GM19468 (cell line): ENCODE data around the gene SUGCT.

Source experiments
- ATAC-seq: cut with Tn5 transposase; IDR thresholded peaks from one replicate; pipeline ENCODE4 v1.9.1; 2021; ENCODE audit warnings: mild to moderate bottlenecking, moderate library complexity, moderate number of reproducible peaks; ENCODE audit not compliant: unreplicated experiment; ENCODE audit errors: extremely low read depth

Gene SUGCT

DNA sequence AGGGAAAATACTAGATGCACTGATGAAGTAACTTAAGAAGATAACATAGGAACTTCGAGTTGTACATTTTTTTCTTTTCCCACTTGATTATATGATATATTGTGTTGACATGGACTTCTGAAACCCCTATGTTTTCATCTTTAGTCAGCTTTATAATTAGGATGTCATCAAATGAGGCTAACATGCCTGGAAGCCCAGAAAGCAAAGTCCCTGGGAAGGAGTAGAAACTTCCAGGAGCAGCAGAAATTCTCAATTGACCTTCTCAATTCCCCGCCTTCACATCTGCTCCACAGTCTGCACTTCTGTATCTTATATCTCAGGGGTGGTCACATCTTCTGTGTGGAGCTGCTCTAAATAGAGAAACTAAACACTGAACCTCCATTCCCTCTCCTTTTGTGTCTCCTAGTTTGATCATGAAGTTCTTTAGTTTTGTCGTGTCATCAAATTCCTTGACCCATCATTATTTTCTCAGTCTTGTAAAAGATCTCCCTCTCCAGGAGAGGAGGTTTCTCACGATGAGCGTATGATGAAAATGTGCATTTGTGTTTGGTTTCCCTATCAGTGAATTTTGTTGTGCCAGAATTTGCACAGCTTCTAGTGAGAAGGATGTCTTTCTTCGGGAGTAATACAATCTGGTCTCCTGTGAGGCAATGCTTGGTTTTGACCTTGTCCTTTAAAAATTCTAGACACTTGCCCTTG is 303.3 kb downstream of the SUGCT start:
- no peak for ATAC-seq

DNA sequence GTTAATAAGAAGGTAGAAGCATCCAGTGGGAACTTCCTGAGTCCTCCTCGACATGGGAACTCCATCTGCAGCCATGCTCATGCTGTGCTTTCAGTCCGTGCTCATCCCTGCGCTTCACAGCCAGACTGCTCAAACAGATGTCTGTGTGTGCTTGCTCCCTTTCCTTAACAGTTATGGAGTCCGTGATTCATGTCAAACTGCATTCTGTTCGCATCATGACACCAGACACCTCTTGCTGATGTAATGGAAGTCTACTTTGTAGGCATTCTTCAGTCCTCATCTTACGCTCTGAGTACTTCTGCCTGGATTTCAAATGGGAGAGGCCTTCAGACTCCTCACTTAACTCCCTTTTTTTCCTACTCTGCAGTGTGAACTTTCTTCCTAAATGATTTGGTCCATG is 304.9 kb downstream of the SUGCT start:
- no peak for ATAC-seq

DNA sequence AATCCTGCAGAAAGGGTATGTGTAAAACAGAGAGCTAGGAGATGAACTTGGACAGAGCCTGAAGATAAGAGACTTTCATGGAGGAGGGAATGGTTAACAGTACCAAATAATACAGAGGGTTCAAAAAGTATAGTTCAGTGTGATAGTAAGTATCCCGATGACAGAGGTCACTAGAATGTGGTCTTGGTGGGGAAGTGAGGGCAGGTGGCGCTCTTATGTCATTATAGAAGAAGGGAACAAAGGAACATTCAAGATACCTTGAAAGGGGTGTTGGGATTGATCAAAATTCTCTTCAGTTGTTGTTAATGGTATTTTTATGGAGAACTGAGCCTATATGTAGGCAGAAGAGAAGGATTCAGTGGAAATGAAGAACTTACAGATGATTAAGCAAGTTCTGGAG is 312.5 kb downstream of the SUGCT start:
- no peak for ATAC-seq

DNA sequence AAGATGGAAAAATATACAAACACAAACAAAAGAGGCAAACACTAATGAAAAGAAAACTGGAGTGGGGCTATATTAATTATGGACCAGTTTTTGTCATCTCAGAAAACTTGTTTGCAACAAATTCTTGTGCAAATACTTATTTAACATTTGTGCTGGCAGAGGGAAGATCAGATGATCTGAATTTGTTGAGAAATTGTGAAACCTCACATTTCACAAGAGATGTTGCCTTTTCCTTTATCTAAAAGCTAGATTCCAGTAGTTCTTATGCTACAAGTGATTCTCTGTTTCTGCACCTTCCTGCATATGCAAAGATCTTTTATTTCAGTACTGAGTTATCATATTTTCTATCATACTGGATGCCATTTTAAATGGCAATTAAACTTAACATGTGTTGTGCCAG is 320.7 kb downstream of the SUGCT start:
- ATAC-seq = no peak

DNA sequence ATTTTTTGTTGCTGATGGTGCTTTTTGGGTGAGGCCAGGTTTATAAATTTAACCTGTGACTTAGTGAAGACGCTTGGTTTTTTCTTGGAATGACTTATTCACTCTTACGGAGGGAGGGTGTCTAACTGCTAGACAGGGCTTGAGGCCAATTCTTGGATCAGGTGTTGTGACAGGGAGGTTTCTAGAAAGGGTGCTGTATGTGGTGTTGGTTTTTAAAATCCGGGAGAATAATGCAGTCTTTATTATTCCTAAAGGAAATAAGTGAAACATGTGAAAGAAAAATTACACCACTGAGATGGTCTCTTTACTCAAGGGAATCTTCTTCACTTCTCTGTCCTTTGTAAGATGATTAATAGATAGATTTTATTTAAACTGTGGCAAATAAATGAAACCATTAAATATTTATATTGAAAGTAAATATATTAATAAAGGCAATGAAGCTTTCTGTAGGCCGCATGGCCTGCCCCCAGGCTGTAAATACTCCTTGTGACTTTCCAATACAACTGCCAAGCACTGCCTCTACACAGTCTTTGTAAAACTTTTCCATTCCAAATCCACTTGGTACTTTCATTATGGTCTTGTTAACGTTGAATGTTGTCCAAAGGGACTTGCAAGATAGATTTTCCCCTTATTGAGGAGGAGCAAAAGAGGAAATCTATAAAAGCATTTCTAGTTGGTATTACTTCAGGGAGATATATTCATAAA is 323.1 kb downstream of the SUGCT start:
- ATAC-seq = no peak

DNA sequence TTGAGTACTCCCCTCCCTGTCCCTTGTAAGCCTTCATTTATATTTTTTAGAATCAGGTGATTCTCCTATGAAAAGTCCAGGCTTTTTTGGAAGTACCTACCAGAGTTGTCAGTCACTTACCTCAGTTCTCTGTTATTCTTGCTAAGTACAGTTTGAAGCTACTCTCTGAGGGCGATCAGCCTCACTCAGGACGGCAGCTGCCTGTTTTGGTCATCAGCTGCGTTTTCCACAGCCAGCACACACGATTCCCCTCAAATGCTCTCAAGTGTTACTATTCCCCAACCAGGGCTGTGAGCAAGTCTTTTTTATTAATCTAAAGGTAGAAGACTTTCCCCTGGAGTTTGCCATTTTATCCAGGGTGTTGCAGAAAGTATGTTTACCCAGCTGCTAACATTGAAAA is 328.6 kb downstream of the SUGCT start:
- ATAC-seq = no peak

DNA sequence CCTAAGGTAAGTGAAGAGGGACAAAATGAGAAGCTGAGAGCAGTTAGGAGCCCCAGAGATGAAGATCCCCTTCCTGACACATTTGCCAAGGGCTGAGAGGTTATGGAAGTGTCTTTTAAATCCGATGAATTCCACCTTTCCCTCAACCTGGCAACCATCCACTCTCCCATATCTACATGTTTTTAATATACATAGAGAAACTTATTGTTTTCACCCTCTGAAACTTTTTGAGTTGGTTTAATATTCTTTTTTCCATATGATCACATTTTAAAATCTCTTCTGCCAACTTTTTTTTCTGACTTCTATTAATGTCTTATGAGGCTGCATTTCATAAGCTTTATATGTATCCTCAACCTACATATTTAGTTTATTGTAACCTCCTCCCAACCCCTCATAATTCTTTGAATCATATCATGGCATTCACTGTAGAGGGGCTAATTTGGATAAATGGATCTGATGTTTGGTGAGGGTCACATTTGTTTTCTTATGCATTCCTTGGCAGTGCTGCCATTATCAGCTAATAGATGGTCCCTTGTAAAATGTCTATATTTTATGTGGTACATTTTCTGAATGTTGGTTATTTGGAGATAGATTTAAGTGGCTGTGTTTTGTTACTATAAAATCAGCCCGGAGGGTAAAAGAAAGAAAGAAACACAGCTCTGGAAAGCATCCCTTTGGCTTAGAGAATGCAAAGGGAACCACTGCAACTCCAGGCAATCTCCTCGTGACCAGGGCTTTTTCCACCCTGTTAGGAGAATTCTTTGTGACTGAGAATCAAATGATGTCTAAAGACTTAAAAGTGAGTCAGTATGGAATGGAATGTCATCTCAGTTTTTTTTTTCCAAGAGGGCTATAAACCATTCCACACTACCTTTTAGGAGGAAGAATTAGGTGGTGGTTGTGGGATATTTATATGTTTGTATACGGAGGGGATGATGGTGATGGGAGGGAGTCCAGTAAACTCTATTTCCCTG is 334.4 kb downstream of the SUGCT start:
- no peak for ATAC-seq

DNA sequence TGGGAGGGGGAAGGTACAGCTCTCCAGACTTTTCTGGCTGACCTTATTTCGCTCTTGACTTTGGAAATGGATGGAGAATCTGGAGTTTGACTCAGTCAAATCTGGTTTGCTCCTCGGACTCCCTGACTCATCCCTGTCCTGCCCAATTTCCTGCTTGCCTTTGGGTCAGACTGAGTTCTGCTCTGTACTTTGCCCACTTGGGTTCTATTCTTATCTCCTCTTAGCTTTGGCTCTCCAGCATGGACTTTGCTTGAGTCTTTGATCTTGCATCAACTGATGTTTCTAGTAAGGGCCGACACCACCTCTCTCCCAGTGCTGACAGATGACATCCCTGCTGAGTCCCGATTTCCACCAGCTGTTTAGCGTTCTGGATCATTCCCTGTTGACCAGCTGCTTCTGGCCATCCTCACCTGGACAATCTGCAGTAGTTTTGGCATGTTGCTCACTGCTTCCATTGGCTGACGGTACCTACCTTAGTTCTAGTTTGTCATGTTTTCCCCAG is 335.3 kb downstream of the SUGCT start:
- no peak for ATAC-seq

DNA sequence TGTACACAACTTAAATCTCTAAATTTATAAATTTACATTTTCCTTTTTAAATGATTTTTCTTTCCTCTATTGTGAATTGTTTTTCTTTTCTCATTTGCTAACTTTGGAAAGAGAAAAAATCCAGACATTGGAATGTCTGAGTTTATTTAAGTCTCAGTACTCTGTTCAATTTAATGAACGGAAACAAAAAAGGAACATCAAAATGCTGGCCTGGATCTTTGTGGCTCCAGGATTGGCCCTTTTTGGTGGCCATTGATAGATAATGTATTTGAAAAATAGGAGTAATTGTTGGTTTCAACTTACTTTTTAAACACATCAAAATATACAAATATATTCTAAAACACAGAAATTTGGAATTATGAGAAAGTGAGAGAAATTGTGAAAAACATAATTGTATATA is 336.0 kb downstream of the SUGCT start:
- no peak for ATAC-seq

DNA sequence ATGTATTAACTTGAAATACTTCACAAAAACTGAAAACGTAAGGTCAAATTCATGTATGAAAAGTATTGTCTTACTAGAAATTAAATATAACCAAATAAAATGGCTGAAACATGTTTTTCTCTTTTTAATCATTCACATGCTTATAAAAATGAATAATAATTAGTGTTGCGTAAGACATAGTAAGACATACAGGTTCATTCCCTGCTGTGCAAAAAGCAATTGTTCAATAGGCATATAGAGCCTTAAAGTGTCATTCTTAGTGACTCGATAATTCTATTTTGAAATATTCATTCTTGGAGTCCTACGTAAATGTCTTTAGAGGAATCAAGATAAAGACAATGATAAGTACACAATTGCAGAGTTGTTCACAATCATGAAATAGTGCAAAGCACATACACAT is 337.1 kb downstream of the SUGCT start:
- no peak for ATAC-seq

DNA sequence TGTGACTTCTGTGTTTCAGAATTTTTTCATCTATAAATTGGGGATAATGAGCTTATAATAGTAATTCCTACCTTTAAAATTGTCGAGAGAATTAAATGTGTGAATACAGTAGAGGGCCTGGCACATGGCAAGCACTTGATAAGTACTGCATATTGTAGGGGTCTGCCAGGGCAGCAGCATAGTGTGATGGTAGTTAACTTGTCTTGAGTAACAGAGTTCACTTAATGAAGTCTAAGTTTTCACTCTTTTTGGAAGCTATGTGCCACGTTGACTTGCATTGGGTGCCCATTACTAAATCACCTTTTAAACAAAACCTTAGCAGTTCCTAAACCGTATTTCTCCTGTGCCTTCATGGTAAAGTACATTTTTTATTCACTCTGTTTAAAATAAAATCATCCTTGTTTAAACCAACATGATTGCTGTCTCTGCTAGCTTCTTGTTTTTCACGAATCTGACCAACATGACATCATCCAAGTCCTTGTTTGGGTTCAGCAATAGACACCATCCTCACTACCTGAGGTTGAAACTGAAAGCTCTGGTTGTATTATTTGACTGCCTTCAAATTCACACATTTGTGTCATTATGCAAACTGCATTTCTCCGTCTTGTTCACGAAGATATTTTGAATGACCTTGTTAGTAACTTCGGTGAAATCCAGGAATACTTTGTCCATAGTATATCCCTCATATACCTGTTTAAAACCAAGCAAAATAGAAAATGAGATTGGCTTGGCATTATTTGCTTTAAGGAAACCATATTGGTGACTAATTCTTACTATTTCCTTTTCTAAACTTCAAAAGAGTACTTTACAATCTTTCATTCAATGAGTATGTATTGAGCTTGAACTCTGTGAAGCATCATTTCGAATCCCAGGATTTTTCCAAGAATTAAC is 340.2 kb downstream of the SUGCT start:
- peak; percentile 97 for ATAC-seq

DNA sequence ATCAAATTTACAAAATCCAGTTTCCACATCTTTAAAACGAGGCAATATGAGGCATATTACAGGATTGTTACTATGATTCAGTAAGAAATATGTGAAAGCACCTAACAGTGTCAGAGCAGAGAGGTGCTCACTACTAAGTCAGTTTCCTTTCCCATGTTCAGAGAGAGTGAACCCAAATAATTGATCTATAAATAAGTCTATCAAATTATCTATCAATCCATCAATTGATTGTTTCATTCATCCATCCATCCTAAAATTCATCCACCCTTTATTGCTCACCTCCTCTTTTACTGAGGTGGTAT is 340.8 kb downstream of the SUGCT start:
- ATAC-seq = no peak

DNA sequence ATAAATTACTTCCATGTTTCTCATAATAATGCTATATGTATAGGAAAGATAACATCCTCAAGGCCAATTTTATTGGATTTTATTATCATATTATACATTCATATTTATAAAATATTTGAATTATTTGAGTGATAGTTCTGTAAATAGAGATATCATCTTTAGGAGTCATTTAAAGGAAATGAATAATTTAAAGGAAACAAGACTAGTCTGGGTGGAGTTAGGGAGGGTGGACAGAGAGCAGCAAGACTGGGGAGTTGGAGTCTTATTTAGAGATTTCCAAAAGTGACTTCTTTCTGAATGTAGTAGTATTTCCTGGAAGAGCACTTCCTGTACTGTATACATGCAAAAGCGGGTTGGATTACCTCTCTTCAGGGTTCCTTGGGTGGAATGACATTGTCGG is 342.3 kb downstream of the SUGCT start:
- ATAC-seq = no peak

DNA sequence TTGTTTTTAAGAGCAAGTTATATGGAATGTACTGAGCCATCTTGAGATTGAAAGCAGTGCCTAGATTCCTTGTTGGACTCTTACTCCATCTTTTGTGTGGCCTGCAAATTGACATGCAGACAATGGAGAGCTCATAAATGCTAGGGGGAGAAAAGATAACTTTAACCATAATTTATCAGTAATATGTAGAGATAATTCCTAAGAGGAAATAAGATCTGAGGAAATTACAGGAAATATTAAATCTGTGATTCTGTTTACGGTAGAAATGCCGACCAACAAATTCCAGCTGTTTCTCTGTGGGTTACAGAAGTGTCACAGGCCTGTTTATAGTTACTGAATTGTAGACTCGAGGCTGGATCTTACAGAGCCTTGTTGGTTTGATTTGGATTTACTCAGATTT is 348.0 kb downstream of the SUGCT start:
- no peak for ATAC-seq

DNA sequence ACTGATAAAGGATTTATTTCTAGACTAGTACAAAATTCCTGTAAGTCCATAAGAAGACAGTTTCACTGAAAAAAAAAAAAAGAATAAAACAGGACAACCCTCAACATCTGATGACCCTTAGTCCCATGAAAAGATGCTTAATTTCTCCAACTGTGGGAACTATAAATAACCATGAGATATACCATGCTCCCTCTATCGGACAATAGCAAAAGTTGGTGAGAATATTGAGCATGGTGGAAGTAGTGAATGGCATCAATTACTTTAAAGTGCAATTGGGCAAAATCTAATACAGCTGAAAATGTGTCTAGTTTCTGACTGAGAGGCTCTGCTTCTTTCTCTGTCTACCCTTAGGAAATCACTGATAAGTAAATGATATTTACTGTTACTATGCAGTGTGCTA is 348.8 kb downstream of the SUGCT start:
- no peak for ATAC-seq

DNA sequence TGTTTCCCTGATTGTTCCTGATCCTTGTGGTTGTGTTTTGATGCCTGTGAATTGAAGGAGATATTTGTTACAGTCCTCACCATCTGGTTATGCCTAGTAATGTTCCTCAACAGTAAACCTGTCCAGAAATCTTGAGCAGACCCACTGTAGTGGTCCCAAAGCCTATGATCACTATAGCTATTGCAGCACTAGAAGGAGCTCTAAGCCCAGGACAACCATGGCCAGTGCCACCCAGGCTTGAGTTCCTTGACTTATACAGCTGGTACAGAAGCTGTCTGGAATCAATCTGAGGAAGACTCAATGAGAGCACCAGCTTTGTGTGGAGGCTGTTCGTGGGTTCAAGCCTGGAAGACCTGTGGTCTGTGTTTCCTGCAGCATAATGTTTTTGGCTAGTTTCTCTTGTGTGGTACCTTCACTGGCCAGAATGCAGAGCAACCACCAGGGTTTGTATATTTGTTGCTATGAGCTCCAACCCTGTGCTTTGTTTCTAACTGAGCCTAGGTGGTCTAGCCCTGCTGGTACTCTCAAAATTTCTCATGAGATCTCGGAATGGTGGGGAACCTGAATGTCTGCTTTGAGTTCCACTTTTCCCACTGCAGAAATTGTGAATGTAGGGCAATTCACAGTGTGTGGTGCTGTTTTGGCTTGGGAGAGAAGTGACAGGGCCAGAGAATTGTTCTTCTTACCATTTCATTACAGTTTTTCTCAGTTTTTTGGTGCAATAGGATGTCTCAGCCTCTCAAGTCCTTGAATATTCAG is 355.2 kb downstream of the SUGCT start:
- no peak for ATAC-seq

DNA sequence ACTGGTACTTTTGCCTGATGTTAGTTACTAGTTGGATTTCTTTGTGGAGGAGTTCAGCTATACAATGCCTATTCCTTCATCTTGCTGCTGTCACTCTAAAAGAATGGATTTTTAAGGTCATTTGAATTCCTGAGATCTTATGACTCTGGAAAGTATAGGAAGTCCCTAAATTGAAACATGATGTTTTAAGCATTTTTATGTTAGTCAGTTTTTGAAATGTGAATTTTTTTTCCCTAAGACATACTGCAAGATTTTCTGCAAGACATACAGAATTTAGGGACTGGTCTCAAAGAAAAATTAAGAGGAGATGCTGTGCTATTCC is 355.8 kb downstream of the SUGCT start:
- no peak for ATAC-seq

DNA sequence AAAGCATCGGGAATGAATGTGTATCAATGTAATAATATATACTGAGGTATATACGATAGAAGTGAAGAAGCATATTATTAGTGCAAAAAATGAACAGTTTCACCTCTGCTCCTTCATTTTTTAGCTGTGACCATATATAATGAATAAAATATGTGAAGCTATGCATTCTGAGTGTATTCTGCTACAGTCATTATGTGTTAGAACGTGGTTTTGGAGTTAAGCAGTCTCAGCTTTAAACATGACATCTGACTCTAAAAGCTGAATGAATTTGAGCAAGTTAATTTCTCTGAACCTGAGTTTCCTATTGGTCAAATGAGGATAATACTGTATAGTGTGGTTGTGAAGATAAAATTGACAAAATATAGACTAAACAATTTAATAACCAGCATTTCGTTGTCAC is 358.1 kb downstream of the SUGCT start:
- ATAC-seq = no peak

DNA sequence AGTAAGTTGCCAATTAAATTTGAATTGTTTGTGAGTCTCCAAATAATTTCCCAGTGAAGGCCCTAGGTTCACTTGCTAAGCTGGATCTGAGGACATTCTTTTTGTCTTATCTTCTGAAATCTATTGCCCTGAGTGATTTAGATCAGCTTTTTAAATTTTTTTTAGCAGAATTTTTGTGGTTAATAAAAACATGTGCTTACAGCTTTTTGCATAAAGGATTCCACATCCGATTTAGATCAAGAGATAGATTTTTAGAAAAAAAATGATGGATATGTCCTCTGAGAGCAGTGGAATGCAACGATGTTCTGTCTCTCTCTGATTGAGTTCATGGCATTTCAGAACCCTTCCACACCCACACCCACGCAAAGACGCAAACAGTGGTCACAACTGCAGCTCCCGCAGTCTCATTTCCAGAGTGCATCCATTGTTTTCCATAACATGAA is 358.8 kb downstream of the SUGCT start:
- ATAC-seq = no peak
